Inflammatory macrophage treated with lipopolysaccharide for 4 hours (primary cell): ENCODE data around the gene EXOC2.

ENCODE experiments used
- DNase-seq: peaks from one replicate; pipeline ENCODE4 v3.0.0-alpha.2; 2020

EXOC2 gene

DNA sequence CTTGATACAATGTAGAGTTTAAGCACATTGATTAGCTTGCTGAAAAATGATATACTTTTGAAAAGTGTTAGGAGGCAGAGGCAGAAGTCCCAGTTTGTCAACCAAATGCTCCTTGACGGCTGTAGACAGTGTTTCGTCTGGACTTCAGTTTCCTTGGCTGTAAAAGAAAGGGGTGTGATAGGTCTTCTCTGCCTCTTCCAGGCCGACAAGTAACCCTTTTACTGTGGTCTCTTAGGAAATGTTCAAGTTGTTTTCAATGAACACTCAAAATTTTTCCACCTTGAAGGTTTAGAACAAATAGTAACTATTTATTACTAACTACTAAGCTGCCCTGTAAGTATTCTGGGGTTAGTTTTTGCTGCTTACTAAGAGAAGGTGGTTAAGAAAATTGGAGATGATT lies 179.0 kb downstream of the EXOC2 start:
- DNase-seq, result no peak

DNA sequence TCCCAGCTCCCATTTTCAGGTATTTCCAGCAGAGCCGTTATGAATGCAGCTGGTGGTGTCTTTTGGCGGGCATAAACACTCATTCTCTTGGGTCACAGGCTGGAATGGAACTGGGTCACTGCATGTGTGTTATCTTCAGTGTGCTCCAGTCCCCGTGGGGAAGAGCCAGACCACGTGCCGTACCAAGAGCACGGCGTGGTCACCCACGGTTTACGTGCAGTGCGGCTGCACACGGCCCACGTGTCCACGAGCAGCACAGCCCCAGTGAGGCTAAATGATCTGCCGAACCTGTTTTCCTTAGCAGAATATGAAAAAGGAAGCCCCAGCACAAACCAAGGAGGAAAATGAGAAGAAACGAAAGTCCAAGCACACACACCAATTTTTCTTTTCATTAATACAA lies 179.9 kb downstream of the EXOC2 start:
- DNase-seq, result no peak

DNA sequence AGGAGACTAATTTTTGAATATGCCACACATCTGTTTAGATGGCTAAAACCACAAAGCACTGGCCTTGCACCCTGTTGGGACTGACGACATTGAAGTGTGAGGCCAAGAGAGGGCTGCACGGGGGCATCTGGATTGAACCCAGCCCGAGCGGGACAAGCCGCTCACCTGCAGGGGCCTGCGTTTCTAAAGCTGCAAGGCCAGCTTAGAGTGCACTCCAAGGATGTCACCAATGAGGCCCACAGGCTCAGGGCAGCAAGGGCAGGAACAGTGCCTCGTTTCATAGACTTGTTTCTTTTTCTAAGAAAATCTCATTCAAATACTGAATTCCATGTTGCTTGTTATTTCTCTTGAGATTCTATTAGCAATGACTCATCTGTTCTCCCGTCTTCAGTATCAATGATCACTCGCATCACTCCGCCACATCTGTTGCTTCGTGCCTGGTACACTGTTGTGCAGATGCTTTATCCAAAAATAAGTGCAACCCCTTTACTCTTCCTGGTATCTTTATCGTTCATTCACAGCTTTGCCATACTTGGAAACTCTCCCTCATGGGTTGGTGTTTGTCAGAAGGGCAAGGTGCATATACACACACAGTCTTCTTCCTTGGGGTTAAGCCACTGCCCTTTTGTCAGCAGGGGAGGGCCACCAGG lies 181.3 kb downstream of the EXOC2 start:
- DNase-seq, result no peak

DNA sequence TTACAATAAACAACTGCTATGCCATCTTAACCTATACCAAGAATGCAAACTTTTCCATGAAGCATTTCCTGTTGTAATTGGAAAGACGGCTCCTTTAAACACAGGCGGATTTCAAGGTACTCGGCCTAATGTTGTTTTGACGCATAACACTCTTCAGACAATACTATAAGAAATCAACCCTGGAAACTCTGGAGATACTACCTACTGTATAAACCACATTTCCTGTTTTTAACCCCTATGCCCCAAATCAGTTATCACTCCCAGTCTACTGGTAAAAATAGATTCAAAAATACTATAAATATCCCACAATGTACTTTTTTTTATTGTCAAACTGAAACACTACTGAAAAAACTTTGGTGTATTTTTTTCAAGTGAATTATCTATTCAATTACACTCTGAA lies 183.3 kb downstream of the EXOC2 start:
- no peak for DNase-seq

DNA sequence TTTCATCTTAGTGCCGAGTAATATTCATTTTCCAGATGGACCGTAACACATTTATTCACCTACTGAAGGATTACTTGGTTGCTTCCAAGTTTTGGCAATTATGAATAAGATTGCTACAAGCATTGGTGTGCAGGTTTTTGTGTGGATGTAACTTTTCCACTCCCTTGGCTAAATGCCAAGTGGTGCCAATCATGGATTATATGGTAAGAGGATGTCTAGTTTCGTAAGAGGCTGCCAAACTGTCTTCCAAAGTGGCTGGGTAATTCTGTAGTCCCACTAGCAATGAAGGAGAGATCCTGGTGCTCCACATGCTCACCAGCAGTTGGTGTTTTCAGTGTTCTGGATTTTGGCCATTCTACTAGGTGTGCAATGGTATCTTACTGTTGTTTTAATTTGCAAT lies 184.3 kb downstream of the EXOC2 start:
- DNase-seq, result no peak

DNA sequence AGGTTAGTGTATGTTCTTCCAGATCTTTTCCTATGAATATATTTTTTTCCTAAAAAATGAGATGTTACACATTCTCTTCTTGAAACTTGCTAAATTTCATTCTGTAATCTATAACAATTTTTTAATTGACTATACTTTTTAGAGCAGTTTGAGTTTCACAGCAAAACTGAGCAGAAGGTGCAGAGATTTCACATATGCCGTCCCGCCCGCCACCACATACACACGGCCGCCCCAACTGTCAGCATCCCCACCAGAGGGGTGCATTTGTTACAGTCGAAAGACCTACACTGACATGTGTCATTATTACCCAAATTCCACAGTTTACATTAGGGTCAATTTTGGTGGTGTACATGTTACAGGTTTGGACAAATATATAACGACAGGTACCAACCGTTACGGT lies 184.9 kb downstream of the EXOC2 start:
- DNase-seq, result no peak

DNA sequence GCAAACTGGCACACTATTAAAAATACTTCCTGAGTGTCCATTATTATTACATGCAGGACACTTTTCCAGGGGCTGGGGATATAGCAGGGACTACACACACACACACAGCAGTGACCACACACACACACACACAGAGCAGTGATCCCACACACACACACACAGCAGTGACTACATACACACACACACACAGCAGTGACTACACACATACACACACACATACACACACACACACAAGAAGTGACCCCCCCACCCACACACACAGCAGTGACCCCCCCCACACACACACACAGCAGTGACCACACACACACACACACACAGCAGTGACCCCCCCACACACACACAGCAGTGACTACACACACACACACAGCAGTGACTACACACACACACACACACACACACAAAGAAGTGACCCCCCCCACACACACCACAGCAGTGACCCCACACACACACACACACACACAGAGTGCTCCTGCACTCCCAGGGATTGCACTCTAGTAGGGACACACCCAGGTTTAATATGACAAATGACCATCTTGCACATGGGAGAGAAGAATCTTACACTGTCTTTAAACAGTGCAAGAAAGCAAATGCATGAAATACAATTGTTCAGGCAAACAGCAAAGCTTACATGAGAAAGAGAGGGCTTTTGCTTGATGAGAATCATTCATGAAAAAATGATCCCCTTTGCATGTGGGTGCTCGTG lies 185.9 kb downstream of the EXOC2 start:
- DNase-seq, result no peak

DNA sequence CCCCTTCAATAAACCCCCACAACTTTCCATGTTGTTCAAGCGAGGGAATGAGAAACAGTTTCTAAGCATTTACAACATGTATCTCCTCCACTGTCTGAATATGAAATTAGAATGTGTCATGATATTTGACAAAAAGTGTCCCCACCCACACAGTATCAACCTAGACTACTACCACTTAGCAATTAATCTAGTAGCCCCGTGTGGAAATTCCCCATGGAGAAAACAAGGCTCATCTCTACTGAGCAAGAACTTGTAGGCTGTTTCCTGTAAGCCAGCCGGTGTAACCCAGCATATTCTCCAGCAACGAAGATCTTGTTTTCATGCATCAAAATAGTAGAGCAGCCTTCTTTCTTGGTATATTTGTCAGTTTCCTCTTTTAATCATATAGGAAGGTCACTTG lies 186.4 kb downstream of the EXOC2 start:
- DNase-seq, result peak; percentile 69

DNA sequence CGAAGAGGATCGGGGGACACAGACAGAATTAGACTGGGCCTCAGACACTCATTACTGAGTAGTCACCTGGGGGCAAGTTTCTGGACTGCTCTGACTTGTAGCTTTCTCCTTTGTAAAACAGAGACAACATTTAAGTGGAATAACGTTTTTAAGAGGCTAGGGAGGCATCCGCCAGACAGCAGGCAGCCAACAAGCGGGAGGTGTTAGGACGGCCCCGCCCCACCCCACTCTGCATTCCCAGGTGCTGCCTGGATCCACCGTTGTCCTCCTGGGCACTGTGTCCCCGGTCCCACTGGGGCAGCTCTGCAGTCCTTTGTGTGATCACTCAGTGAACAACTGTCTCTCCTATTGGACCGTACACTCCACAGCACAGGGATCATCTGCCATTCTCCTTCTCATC lies 187.6 kb downstream of the EXOC2 start:
- DNase-seq, result no peak

DNA sequence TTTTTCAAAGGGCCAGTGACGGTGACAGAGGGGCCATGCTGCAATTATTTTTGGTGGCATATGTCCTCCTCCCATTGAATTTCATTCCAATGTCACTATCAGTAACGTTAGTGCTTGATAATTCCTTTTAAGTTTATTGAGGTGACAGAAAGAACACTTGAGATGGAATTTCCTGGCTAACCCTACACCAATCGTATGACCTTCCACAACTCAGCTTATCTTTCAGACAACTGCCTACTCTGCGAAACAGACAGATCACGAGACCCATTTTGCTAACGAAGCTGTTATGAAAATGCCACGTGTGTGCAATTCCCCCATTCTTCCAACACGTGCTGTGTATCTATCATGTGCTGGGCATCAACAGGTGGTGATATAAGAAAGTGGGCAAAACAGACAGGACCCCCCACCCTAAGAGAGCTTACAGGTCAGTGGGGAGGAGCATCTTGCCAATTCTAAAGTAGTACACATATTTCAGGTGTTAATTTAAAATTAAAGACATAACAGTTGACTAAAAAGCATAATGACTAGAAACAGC lies 188.4 kb downstream of the EXOC2 start:
- DNase-seq, result no peak

DNA sequence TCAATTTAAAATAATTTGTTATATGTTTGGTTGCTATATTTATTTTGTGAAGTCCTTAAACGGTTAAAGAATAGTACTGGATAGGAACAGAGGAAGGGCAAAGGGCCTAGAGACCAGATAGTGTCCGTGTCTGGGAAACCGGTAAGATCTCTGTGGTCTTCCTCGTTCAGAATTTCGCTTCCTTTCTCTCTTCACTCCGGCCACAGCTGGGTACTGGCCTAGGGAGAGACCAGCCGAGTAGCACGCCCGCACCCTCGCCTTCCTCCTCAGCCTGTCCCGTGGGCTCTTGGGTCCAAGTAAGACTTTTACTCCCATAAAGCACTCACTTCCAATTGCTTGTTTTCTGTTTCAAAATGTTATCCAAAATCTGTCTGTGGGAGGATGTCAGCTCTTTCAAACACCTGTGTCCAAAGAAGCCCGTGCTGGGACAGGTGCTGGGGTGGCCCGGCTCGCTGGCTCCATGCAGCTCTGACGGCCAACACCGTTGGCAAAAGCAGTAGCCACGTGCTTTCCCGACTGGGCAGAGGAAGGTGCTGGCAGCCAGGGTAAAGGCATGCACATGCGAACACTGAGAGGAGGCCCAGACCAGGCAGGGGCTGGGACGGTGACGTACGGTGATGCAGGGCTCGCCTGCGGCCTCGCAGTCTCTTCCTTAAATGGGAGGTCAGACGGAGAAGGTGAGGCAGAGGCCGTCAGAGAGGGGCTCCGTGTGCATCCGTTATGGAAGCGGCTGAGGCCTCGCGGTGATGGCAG lies 189.2 kb downstream of the EXOC2 start:
- DNase-seq, result no peak

DNA sequence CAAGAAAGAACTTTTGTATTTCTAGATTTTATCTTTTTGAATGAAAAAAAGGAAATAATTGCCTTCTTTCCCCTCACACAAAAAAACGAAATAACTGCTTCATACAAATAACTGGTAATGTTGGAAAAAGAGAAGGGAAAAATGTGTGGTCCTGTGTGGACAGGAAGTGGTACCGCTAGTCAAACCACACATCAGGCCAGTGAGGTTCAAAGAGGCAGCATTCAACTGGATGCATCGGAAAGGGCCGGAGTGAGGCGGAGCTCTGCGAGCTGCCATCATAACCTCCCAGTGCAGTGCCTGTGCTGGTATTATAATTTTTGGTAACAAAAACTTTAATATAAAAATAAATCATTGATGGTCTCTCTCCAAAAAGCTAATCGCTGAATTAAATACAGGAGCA lies 190.2 kb downstream of the EXOC2 start:
- no peak for DNase-seq

DNA sequence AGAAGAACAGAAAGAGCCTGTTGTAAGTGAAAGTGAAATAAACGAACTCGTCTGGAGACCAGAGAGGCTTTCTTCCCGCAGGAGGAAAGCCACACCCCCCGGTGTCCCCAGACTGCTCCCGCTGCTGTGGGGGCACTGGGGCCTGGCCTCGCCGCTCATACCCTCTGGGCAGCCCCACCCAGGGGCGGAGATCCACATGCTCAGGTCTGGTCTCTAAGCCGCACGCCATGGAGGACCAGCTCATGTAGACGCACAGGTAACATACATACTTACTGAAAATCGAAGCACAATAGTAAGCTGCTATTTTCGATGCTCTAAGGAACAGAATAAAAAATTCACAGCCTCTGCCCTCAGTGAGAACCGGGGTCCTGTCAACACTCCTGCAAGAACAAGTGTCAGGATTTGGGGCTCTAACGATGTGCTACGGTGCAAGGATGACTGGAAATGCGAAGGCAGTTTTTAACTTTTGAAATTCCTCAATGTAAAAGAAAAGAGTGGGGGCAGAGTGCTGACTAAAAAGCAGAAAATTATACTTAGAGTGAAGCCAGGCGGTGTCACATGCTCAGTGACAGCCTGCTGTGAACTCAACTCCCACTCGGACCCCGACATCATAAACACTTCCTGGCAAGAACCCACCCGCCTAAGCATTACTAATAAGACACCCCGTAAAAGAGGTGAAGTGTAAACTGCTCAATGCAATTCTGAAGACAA lies 190.9 kb downstream of the EXOC2 start:
- no peak for DNase-seq

DNA sequence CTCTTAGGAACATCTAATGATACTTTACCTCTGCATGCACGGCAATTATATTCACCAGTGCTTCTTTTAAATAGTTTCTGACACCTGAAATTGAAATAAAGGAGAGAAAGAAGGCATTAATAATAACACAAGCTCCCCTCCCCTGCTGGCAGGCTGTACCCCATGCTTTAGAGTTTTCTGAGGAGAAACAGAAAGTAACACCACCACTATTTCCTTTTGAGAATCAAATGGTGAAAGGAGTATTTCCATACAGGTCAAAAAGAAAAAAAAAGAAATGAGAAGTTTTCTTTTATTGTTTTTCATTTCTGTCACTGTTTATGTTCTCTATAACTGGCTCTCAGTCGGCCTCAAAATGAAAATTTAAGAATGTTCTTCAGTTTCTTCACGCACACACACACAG lies 193.3 kb downstream of the EXOC2 start:
- DNase-seq, result no peak

DNA sequence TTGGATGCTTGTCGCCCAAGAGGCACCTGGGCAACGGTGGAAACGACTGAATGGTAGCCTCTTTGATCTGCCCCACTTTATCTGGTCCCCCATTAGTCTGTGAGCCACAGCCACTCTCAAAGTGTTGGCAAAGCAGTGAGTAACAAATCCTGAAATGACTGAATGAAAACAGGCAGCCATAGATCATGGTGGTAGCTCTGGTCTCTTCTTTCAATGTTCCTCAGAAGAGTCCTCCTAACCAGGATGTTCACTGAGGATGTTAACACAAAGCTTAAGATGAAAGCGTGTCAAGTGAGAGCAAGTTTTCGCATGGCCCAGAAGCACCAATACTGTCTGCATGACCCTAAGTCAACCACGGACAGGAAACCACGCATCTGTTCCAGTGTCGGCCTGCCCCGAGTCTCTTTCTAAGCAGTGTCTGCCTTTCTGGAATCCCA lies 194.1 kb downstream of the EXOC2 start:
- DNase-seq, result no peak

DNA sequence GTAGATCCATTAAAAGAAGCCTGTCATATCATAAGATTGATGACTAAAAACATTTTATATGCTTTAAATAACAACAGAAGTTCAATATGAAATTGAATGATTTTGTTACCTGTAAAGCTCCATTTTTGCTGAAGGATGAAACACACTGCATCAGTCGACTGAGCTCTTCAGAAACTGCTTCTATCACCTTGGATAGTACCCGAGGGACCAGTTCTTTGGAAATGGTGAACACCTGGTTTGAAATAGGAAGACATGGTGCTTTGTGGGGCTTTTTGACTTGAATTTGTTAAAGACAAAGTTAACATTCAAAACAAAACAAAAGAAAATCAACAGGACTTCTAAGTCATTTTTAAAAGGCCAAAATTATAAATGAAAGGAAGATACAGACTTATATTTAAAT lies 195.7 kb downstream of the EXOC2 start:
- DNase-seq, result no peak

DNA sequence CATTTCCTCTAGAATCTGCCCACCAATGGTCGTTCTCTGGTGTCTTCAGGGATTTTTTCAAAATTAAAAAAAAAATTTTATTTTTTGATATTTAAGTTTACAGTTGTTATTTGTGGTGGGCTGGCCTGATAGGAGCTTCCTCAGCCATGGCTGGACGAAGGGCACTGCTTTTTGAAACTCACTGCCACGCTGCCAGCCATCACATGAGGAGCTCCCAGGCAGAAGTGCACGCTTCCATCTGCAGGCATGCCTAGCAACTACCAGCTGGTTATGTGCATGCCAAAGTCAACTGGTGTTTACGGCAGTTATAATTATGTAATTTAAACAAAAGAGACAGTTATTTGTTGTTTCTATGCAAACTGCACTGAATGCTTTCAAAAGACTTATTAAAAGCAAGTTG lies 196.3 kb downstream of the EXOC2 start:
- DNase-seq, result no peak

DNA sequence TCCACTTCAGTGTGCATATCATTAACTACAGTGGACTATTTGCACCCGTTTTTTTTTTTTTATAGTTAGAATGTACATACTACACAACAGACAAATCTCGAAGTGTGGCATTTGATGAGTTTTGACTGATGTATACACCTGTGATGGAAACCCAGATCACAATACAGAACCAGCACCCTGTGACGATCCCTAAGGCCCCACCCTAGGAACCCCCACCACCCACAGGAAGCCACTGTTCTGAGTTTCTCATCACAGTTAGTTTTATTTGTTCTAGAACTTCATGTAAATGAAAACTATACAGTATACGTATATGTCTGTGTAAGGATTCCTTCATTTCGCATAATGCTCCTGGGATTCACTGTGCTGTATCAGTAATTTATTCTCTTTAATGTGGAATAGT lies 198.5 kb downstream of the EXOC2 start:
- DNase-seq, result no peak

DNA sequence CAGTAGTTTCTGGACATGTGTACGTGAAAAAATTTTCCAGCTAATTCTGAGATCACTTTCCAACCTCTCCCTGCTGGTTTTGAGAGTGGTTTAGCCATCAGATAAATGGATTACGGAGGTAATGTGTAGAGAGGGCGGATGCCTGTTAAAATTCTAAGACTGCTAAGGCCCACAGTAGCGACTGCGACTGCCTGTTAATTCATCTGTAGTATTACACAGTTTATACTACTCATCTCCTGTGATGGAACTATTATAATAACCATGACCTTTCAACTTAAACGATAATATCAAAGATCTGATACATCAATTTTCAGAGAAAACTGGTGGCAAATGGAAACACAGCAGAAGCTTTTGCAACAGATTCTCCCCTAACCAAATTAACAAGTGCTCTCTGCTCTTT lies 199.1 kb downstream of the EXOC2 start:
- no peak for DNase-seq

DNA sequence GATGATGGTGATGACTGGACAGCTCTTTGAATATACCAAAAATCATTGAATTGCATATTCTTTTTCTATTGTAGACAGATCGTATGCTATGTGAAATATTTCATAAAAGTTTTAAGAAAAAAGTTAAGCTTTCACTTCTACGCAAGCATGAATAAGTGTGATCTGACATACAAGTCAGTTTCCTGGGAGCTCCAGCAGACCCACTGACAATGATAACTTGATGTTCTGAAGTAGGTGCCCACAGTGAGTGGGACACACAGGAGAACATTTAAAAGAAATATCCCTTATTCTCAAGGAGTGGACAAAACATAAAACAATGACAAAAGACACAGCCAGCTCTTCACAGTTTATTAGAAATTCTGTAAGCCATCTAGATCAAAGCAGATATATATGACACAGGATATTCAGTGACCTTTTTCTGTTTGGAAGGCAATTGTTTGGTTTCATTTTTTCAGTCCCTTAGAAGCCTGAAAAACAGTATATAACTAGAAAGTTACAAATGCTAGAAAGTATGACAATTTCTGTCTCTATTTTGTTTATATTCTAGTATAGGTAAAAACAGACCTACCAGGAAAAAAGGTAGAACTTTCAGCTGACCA lies 200.0 kb downstream of the EXOC2 start:
- DNase-seq, result no peak

DNA sequence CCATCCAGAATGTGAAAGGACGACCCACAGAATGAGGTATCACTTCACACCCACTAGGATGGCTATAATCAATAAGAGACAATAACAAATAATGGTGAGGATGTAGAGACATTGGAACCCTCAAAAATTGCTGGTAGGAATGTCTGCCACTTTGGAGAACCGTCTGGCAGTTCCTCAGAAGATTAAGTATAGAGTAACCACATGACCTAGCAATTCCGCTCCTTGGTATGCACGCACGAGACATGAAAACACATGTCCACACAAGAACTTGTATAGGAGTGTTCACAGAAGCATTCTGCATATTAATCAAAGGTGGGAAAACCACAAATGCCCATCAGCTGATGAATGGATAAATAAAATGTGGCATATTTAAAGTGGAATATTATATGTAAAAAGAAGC lies 200.8 kb downstream of the EXOC2 start:
- no peak for DNase-seq

DNA sequence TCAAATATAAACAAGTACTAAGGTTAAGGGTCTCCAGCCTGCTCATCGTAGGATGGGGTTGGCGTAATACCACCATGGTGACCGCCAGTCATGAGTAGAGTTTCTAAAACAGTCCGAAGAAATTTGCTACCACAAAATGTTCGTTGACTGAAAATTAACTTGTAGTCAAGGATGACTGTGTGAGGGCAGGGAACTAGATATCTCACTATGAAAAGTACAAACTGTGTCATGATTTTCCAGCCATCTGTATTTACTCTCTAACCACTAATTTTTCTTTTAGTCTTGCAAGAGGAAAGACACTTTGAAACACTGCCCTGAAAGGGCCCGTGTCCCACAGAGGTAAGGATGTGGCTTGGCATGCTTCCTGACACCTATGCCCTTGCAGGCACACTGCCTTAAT lies 201.7 kb downstream of the EXOC2 start:
- no peak for DNase-seq
